Fibroblast of pulmonary artery (primary cell): ENCODE measurements around the gene IL4I1.

Experiments used
- DNase-seq: peaks from one replicate; pipeline ENCODE4 v3.0.0-alpha.2; 2010; ENCODE audit warnings: low read depth
- H3K4me3 ChIP-seq: replicated peaks from 2 replicates; pipeline ENCODE4 v1.5.1; 2011; ENCODE audit warnings: low read depth, mild to moderate bottlenecking, control low read depth, low read length, moderate library complexity
- TF ChIP-seq, protein P1 (sequence below): IDR thresholded peaks from 2 replicates; pipeline ENCODE4 v1.5.1; 2011; ENCODE audit warnings: mild to moderate bottlenecking, control low read depth, low read length, inconsistent platforms; ENCODE audit errors: missing control alignments

The IL4I1 gene

DNA sequence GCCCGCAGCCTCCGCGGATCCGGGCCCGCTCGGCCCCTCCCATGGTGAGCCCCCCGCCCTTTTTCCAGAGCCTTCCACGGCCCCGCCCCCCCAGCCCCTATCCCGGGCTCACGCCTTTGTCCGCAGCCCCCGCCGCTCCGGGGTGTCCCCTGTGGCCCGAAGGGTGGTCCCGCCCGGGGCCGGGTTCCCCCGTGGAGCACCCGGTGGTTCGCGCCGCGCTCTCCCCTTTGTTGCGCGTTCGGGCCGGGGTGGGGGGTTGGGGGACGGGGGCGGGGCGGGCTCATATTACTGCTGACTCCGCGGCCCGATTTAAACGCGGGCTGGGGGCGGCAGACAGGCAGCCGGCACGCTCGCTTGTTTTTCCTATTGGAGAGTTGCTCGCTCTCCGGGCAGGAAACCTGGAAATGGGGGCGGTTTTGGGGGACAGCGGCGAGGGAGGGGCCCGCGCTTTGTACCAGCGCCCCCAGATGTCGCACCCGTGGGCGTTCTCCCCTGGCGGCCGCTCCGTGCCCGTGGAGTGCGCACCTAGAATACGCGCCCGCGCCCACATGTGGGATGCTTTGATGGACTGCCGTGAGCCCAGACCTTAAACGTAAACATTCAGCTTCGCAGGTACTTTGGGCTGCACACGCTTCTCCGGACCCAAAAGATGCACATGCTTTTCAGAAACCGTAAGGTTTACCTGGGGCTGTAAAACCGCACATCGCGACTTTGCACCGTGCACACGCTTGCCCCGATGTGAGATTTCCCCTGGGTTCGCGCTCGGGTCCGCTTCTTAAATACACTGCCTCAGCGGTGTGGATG lies 45.0 kb downstream of the IL4I1 start:
- peak overlapping the region; percentile 63 for H3K4me3 ChIP-seq
- TF ChIP-seq, protein P1, sequence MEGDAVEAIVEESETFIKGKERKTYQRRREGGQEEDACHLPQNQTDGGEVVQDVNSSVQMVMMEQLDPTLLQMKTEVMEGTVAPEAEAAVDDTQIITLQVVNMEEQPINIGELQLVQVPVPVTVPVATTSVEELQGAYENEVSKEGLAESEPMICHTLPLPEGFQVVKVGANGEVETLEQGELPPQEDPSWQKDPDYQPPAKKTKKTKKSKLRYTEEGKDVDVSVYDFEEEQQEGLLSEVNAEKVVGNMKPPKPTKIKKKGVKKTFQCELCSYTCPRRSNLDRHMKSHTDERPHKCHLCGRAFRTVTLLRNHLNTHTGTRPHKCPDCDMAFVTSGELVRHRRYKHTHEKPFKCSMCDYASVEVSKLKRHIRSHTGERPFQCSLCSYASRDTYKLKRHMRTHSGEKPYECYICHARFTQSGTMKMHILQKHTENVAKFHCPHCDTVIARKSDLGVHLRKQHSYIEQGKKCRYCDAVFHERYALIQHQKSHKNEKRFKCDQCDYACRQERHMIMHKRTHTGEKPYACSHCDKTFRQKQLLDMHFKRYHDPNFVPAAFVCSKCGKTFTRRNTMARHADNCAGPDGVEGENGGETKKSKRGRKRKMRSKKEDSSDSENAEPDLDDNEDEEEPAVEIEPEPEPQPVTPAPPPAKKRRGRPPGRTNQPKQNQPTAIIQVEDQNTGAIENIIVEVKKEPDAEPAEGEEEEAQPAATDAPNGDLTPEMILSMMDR = no peak
- DNase-seq = no peak

DNA sequence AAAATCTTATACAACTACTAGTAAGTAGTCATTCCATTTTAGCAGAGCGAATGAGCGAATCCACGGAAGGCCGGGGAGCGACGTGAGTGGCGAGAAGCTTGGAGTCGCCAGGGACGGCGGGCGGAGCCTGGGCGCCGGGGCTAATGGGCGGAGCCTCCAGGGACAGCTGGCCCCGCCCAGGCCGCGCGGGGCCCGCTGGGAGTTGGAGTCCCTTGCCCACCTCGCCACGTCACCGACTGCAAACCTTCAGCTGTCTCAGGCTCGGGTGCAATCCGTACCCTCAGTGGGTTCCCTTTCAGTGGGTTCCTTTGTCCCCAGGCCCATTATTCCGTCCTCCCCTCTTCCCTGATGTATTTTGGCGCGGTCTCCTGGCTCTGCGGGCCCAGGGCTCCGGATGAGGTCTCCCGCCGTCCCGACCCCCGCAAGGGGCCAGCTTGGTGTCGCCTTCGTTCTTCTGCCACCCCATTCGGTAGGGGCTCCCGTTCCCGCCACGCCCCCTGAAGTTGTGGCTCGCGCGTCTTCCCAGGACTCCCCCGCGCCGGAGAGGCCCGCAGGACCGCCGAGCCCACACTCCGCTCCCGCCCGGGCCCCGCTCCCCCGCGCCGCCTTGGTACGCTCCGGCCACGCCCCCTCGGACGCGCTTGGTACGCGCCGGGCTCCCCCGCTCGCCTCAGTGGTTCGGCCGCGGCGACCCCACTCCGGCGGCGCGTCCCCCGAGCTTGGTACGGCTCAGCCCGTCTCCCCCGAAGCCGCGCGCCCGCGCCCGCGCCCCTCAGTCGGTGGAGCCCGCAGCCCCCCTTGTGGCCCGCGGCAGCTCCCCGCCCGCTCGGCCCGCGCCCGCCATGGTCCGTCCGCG lies 46.0 kb downstream of the IL4I1 start, which contains the start of gene PTOV1:
Gene PTOV1, plus strand, starts transcription at position 673 of the 856 bp plus-strand sequence.
- H3K4me3 ChIP-seq = peak within 1 kb of the TSS; percentile 63
- DNase-seq = peak; percentile 94
- TF ChIP-seq, protein P1 = no peak

DNA sequence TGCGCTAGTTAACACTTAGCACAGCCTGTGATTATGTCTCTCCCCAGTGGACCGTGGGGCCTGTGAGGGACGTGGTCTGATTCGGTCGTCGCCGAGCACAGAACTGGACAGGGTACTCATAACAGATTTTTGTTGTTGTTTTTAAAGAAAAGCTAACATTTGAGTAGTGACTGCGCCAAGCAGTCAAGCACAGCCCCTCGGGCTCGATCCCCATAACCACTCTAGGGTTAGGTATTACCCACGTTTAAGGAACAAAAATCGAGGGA lies 46.5 kb downstream of the IL4I1 start:
- no peak for DNase-seq
- peak overlapping the region; percentile 63 for H3K4me3 ChIP-seq
- TF ChIP-seq, protein P1 = no peak

DNA sequence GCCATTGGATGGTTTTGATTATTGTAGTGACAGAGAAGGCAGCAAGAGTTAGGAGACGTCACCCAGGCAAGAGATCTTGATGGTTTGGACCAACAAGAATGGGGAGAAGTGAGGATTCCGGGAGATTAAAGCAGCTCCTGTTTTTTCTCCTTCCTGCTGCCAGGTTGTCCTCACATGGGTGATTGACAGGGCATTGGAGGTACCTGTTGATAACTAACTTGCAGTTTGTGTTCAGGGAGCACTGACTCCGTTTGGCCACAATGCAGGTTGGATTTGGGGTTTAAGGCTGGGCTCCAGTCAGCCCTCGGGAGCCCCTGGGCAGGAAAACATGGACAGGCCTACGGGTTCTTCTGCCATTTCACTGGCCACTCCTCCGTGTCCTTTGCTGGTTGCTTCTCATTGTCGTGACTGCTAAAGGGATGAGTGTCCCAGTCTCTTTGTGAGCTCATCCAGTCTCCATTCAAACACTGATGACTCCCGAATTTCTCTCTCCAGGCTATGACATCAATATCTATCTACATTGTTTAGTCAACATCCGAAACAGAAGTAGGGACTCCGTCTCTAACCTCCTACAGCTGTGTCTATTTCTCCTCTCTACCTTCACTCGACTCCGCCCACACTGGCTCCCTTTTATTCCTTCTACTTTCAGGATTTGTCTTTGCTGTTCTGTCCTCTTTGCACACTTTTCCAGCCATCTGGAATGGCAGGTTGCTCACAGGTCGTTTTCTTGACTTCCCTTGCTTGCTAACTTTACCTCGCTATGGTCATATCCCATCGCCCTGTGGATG lies 47.1 kb downstream of the IL4I1 start:
- TF ChIP-seq, protein P1 = no peak
- H3K4me3 ChIP-seq = peak overlapping the region; percentile 63
- DNase-seq = no peak

DNA sequence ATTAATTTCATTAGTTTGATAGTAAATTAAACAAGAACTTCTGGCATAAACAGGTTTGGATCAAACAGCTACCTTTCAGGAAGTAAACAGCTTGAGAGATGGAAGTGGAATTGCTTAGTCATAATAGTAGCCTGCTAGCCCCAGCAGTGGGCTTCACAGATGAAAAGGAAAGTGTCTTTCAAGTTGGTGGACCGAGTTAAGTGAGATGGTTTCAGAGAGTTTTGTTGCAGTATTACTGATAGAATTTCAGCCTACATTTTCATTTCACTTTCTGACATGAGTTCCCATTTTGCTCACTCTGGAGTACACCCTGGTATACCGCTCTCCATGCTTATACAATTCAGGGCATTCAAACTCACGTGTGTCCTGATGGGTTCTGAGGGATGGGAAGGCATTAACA lies 47.7 kb downstream of the IL4I1 start:
- no peak overlapping the region for H3K4me3 ChIP-seq
- TF ChIP-seq, protein P1 = no peak
- DNase-seq = no peak

DNA sequence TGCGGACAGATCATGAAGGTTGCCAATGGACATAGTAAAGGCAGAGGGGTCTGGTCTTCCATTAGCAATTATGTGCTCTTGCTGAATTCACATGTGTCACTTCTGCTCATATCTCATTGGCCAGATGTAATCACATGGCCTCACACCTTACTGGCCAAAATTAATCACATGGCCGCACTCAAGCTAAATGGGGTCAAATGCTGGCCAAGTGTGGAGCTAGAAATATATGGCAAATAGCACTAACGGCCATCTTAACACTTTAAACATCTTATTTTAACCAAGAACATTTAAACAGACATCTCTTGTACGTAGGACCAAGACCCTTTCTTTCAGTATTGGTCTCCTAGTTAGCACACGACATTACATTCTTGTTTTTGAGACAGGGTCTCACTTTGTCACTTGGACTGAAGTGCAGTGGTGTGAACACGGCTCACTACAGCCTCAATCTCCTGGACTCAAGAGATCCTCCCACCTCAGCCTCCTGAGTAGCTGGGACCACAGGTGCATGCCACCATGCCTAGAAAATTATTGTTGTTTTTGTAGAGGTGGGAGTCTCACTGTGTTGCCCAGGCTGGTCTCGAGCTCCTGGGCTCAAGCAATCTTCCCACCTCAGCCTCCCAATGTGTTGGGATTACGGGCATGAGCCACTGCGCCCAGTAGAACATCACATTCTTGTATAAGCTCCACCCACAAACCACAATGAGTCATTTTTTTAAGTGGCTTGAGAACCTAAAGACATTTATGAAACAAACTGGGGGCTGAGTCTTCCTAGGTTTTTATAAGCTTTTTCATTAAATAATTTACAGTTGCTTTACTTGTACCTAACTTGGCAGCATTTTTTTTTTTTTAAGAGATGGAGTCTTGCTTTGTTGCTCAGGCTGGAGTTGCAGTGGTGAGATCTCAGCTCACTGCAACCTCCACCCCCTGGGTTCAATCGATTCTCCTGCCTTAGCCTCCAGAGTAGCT lies 48.7 kb downstream of the IL4I1 start:
- TF ChIP-seq, protein P1 = no peak
- DNase-seq = peak; percentile 85

More for the DNA sequence above, 48.7 kb downstream of the IL4I1 start:
- no peak overlapping the region for H3K4me3 ChIP-seq
